ENCODE results near the gene CPSF7. TPM values are rescaled to one million over a fixed set of nuclear protein-coding genes. Genes with fewer than 3 reads are reported as not detected.

CPSF7 gene
- total and polyA plus RNA-seq, 2 experiments from 2014 or later: 27.1 to 42.3 TPM

- no peak for TF ChIP-seq EZH2 (IDR thresholded peaks at IDR 0.05; ENCODE audit: insufficient read depth, poor library complexity, severe bottlenecking)
- TF ChIP-seq EZH2phosphoT487 (IDR thresholded peaks at IDR 0.05; ENCODE audit: insufficient read depth, low read depth): no peak
- Histone ChIP-seq H3K9me2 (ENCODE audit: insufficient read depth) (no peaks in the 10 kb centered on the region), H3K9me3 (ENCODE audit: low read depth) (no peaks in the 10 kb centered on the region), H3K4me3 (no peak overlapping the region), H4K20me1 (ENCODE audit: insufficient read depth) (no peaks in the 10 kb centered on the region), H3K27me3 (replicated peaks; ENCODE audit: insufficient read depth) (no peaks in the 10 kb centered on the region), H3F3A (ENCODE audit: insufficient read depth) (peaks cover 37% of the 10 kb centered on the region), H3K27ac (no peak overlapping the region), H3K4me2 (ENCODE audit: unreplicated experiment) (no peak overlapping the region), H3K79me2 (ENCODE audit: insufficient read depth) (peaks cover 41% of the 10 kb centered on the region), H3K36me3 (ENCODE audit: low read depth) (peaks cover 78% of the 10 kb centered on the region), H3K4me1 (ENCODE audit: insufficient read depth) (no peaks in the 10 kb centered on the region), H3K9ac (no peak overlapping the region), H2AFZ (no peak overlapping the region)
- in situ Hi-C loops (cut with MboI): no loop called here
- 96 to 99% methylated on average over 5 of the region's 5 CpGs for WGBS, 2 experiments (ENCODE audit: low coverage in 1 of 2, low lambda C conversion rate in 2 of 2, missing lambda C conversion rate in 2 of 2)
- no peak for DNase-seq
These were observed 22.6 kb downstream of the CPSF7 start for GRCh38 chr11:61406991-61407728.

- no peak for DNase-seq
- in situ Hi-C loops (cut with MboI): no loop called here
These were observed 23.7 kb downstream of the CPSF7 start for GRCh38 chr11:61406067-61406466.

GRCh38 chr11:61404641-61405040 is 25.1 kb downstream of the CPSF7 start:
- Histone ChIP-seq H3K27ac (no peak overlapping the region), H3K4me1 (ENCODE audit: insufficient read depth) (no peaks in the 10 kb centered on the region), H3F3A (ENCODE audit: insufficient read depth) (peaks cover 62% of the 10 kb centered on the region), H4K20me1 (ENCODE audit: insufficient read depth) (no peaks in the 10 kb centered on the region), H3K9me2 (ENCODE audit: insufficient read depth) (no peaks in the 10 kb centered on the region), H3K9ac (no peak overlapping the region), H3K9me3 (ENCODE audit: low read depth) (no peaks in the 10 kb centered on the region), H3K36me3 (ENCODE audit: low read depth) (peaks cover 65% of the 10 kb centered on the region), H3K4me3 (no peak overlapping the region), H3K27me3 (replicated peaks; ENCODE audit: insufficient read depth) (no peaks in the 10 kb centered on the region), H2AFZ (no peak overlapping the region), H3K79me2 (ENCODE audit: insufficient read depth) (peaks cover 21% of the 10 kb centered on the region; the same call in 1 of the 2 replicates), H3K4me2 (ENCODE audit: unreplicated experiment) (no peak overlapping the region)
- WGBS, 2 experiments (ENCODE audit: low coverage in 1 of 2, low lambda C conversion rate in 2 of 2, missing lambda C conversion rate in 2 of 2): 85 to 87% methylated on average over 4 of the region's 4 CpGs
- TF ChIP-seq EZH2phosphoT487 (IDR thresholded peaks at IDR 0.05; ENCODE audit: insufficient read depth, low read depth) (no peak), EZH2 (IDR thresholded peaks at IDR 0.05; ENCODE audit: insufficient read depth, poor library complexity, severe bottlenecking) (no peak)
- DNase-seq: no peak
- in situ Hi-C loops (cut with MboI): no loop called here

More at GRCh38 chr11:61406067-61406466, 23.7 kb downstream of the CPSF7 start:
- H3K4me1 ChIP-seq (ENCODE audit: insufficient read depth): no peaks in the 10 kb centered on the region
- peaks cover 48% of the 10 kb centered on the region for H3F3A ChIP-seq (ENCODE audit: insufficient read depth)
- H3K27ac ChIP-seq: no peak overlapping the region
- no peaks in the 10 kb centered on the region for H3K9me2 ChIP-seq (ENCODE audit: insufficient read depth)
- TF ChIP-seq EZH2 (IDR thresholded peaks at IDR 0.05; ENCODE audit: insufficient read depth, poor library complexity, severe bottlenecking) (no peak), EZH2phosphoT487 (IDR thresholded peaks at IDR 0.05; ENCODE audit: insufficient read depth, low read depth) (no peak)
- H4K20me1 ChIP-seq (ENCODE audit: insufficient read depth): no peaks in the 10 kb centered on the region
- no peak overlapping the region for H3K9ac ChIP-seq
- no peaks in the 10 kb centered on the region for H3K27me3 ChIP-seq (replicated peaks; ENCODE audit: insufficient read depth)
- H3K4me3 ChIP-seq: no peak overlapping the region
- peaks cover 30% of the 10 kb centered on the region for H3K79me2 ChIP-seq (ENCODE audit: insufficient read depth)
- WGBS, 2 experiments (ENCODE audit: low coverage in 1 of 2, low lambda C conversion rate in 2 of 2, missing lambda C conversion rate in 2 of 2): 98 to 100% methylated on average over 2 of the region's 2 CpGs
- H3K4me2 ChIP-seq (ENCODE audit: unreplicated experiment): no peak overlapping the region
- H3K9me3 ChIP-seq (ENCODE audit: low read depth): no peaks in the 10 kb centered on the region
- H3K36me3 ChIP-seq (ENCODE audit: low read depth): peaks cover 75% of the 10 kb centered on the region
- H2AFZ ChIP-seq: no peak overlapping the region

- H4K20me1 ChIP-seq (ENCODE audit: insufficient read depth): no peaks in the 10 kb centered on the region
- H3K4me3 ChIP-seq: no peak overlapping the region
- no peak for DNase-seq
- H3K9me3 ChIP-seq (ENCODE audit: low read depth): no peaks in the 10 kb centered on the region
- in situ Hi-C loops (cut with MboI): no loop called here
- H3K9me2 ChIP-seq (ENCODE audit: insufficient read depth): no peaks in the 10 kb centered on the region
- H3K79me2 ChIP-seq (ENCODE audit: insufficient read depth): peaks cover 21% of the 10 kb centered on the region; the same call in 1 of the 2 replicates
- H3K4me2 ChIP-seq (ENCODE audit: unreplicated experiment): no peak overlapping the region
- no peaks in the 10 kb centered on the region for H3K4me1 ChIP-seq (ENCODE audit: insufficient read depth)
- peaks cover 59% of the 10 kb centered on the region for H3K36me3 ChIP-seq (ENCODE audit: low read depth)
- H3F3A ChIP-seq (ENCODE audit: insufficient read depth): peaks cover 64% of the 10 kb centered on the region
- H2AFZ ChIP-seq: no peak overlapping the region
- WGBS, 2 experiments (ENCODE audit: low coverage in 1 of 2, low lambda C conversion rate in 2 of 2, missing lambda C conversion rate in 2 of 2): 65 to 71% methylated on average over 5 of the region's 5 CpGs
- no peaks in the 10 kb centered on the region for H3K27me3 ChIP-seq (replicated peaks; ENCODE audit: insufficient read depth)
- H3K27ac ChIP-seq: no peak overlapping the region
- TF ChIP-seq EZH2 (IDR thresholded peaks at IDR 0.05; ENCODE audit: insufficient read depth, poor library complexity, severe bottlenecking): no peak
- H3K9ac ChIP-seq: no peak overlapping the region
These were observed 25.7 kb downstream of the CPSF7 start for GRCh38 chr11:61404103-61404502.
